HG03196 (cell line): ENCODE measurements around the gene ZNF618.
"Not testable (repeated sequence)": the region's sequence is repeated elsewhere in the genome, so short reads cannot be mapped to it uniquely, and the experiment has no call there.

ENCODE experiments used
- ATAC-seq: cut with Tn5 transposase; IDR thresholded peaks from one replicate; pipeline ENCODE4 v1.9.1; 2021; ENCODE audit not compliant: unreplicated experiment

The ZNF618 gene

GRCh38 chr9:114034661-114035062 lies 158.6 kb downstream of the ZNF618 start:
- ATAC-seq = no peak

- no peak for ATAC-seq
Measured at GRCh38 chr9:114035221-114035844, 159.2 kb downstream of the ZNF618 start.

GRCh38 chr9:114035845-114036801 lies 160.0 kb downstream of the ZNF618 start:
- ATAC-seq = no peak

GRCh38 chr9:114037249-114037648 lies 161.1 kb downstream of the ZNF618 start:
- no peak for ATAC-seq

- ATAC-seq = no peak
Measured at GRCh38 chr9:114037961-114038723, 162.0 kb downstream of the ZNF618 start.

- ATAC-seq = no peak
Measured at GRCh38 chr9:114038724-114039313, 162.7 kb downstream of the ZNF618 start.

GRCh38 chr9:114039484-114039883 lies 163.4 kb downstream of the ZNF618 start:
- no peak for ATAC-seq

- not testable (repeated sequence) for ATAC-seq
Measured at GRCh38 chr9:114043660-114044059, 167.6 kb downstream of the ZNF618 start.

GRCh38 chr9:114046237-114046755 lies 170.2 kb downstream of the ZNF618 start:
- ATAC-seq = no peak

GRCh38 chr9:114046875-114047274 lies 170.8 kb downstream of the ZNF618 start:
- no peak for ATAC-seq

- ATAC-seq = no peak
Measured at GRCh38 chr9:114047717-114048116, 171.6 kb downstream of the ZNF618 start.

- no peak for ATAC-seq
Measured at GRCh38 chr9:114048533-114049415, 172.7 kb downstream of the ZNF618 start.

- no peak for ATAC-seq
Measured at GRCh38 chr9:114049441-114050225, 173.5 kb downstream of the ZNF618 start.

- ATAC-seq = no peak
Measured at GRCh38 chr9:114050226-114050568, 174.1 kb downstream of the ZNF618 start.

GRCh38 chr9:114050646-114051045 lies 174.5 kb downstream of the ZNF618 start:
- ATAC-seq = no peak

GRCh38 chr9:114051281-114051680 lies 175.2 kb downstream of the ZNF618 start:
- no peak for ATAC-seq

- no peak for ATAC-seq
Measured at GRCh38 chr9:114051706-114052105, 175.6 kb downstream of the ZNF618 start.

GRCh38 chr9:114053246-114054005 lies 177.3 kb downstream of the ZNF618 start:
- ATAC-seq = no peak
